Measurements from ENCODE around the gene RNF43. TPM values are rescaled to one million over a fixed set of nuclear protein-coding genes. Genes with fewer than 3 reads are reported as not detected.
A peak's percentile ranks its signal among the peaks of the same experiment; 100 is the strongest.

The RNF43 gene
- total RNA-seq, 6 experiments from 2014 or later: 1.7 to 11.5 (median 6.0) TPM

GRCh38 chr17:58416396-58416795 is 938 bp downstream of the RNF43 start:
- 24% methylated on average over 4 of the region's 4 CpGs for WGBS (ENCODE audit: insufficient coverage, low coverage, low lambda C conversion rate, missing lambda C conversion rate)
- ATAC-seq (no peak), DNase-seq (no peak)
- H3K27ac ChIP-seq: peak overlapping the region; percentile 53 to 86 (median 74)
- H3K9me3 ChIP-seq: no peaks in the 10 kb centered on the region
- intact Hi-C loops (cut with DNase I): no loop called here
- no peaks in the 10 kb centered on the region for H3K36me3 ChIP-seq
- H3K4me1 ChIP-seq: peaks cover 0 to 29% (median 7%) of the 10 kb centered on the region in 4 donors
- no peaks in the 10 kb centered on the region for H3K27me3 ChIP-seq
- peak overlapping the region; percentile 30 to 59 (median 43) for H3K4me3 ChIP-seq
- TF ChIP-seq POLR2A (IDR thresholded peaks at IDR 0.05): no peak
- TF ChIP-seq, protein P1, sequence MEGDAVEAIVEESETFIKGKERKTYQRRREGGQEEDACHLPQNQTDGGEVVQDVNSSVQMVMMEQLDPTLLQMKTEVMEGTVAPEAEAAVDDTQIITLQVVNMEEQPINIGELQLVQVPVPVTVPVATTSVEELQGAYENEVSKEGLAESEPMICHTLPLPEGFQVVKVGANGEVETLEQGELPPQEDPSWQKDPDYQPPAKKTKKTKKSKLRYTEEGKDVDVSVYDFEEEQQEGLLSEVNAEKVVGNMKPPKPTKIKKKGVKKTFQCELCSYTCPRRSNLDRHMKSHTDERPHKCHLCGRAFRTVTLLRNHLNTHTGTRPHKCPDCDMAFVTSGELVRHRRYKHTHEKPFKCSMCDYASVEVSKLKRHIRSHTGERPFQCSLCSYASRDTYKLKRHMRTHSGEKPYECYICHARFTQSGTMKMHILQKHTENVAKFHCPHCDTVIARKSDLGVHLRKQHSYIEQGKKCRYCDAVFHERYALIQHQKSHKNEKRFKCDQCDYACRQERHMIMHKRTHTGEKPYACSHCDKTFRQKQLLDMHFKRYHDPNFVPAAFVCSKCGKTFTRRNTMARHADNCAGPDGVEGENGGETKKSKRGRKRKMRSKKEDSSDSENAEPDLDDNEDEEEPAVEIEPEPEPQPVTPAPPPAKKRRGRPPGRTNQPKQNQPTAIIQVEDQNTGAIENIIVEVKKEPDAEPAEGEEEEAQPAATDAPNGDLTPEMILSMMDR (IDR thresholded peaks at IDR 0.05): no peak

- Histone ChIP-seq H3K4me3 (peak overlapping the region in 2 of 3 donors; percentile 43 to 59), H3K4me1 (peaks cover 0 to 32% (median 7%) of the 10 kb centered on the region in 4 donors), H3K36me3 (no peaks in the 10 kb centered on the region), H3K9me3 (no peaks in the 10 kb centered on the region), H3K27me3 (no peaks in the 10 kb centered on the region), H3K27ac (peak overlapping the region in 1 of 3 donors; percentile 86)
- peak; percentile 51 to 72 (median 70) for ATAC-seq
- 28% methylated on average over 6 of the region's 6 CpGs for WGBS (ENCODE audit: insufficient coverage, low coverage, low lambda C conversion rate, missing lambda C conversion rate)
- intact Hi-C loops (cut with DNase I): no loop called here
- no peak for TF ChIP-seq POLR2A (IDR thresholded peaks at IDR 0.05)
- TF ChIP-seq, protein P1 (IDR thresholded peaks at IDR 0.05): peak in 2 of 4 donors; percentile 14 to 30
- peak; percentile 68 to 83 (median 77) for DNase-seq
These were observed 1.8 kb downstream of the RNF43 start for GRCh38 chr17:58415371-58416055.

DNA sequence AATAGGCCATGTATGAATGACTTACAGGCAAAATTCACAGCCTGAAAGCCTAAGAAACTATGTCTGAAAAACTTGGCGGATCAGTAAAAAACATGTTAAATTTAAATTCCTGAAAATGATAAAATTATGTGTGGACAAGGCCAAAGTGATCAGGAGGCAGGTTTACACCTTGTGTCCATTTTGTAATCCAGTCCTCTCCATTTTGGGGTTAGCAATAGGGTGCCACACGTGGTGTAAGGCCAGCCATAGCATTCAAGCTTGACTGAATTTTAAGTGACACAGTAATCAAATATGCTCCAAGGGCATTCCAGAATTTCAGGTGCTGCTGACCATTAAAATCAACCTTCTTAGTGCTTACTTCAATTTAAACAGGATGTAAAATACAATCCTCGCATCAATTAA is 2.7 kb downstream of the RNF43 start:
- WGBS (ENCODE audit: insufficient coverage, low coverage, low lambda C conversion rate, missing lambda C conversion rate): 63% methylated on average over 3 of the region's 3 CpGs
- peak overlapping the region in 1 of 3 donors; percentile 86 for H3K27ac ChIP-seq
- no peak for TF ChIP-seq POLR2A (IDR thresholded peaks at IDR 0.05)
- TF ChIP-seq, protein P1 (IDR thresholded peaks at IDR 0.05): no peak
- H3K36me3 ChIP-seq: no peaks in the 10 kb centered on the region
- H3K9me3 ChIP-seq: no peaks in the 10 kb centered on the region
- ATAC-seq (no peak), DNase-seq (no peak)
- H3K4me1 ChIP-seq: peaks cover 0 to 32% (median 7%) of the 10 kb centered on the region in 4 donors
- intact Hi-C loops (cut with DNase I): no loop called here
- no peaks in the 10 kb centered on the region for H3K27me3 ChIP-seq
- peak overlapping the region in 2 of 3 donors; percentile 43 to 59 for H3K4me3 ChIP-seq

DNA sequence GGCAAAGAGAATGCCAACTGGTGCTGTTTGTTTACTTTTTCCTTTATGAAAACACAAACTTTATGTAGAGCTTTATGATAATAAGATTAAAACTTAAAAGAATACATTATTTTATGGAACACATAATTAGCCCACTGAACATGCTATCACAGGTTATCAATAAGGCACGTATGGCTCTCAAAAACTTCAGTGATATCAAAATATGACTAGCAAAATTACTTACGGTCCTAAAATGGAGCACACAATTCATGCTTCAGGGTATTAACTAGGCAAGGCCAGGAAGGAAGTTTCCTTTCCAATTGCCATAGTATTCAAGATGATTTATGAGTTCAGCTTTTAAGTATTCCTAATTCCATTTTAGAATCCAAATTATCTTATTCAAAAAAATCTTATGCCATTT is 3.6 kb downstream of the RNF43 start:
- Histone ChIP-seq H3K4me1 (peaks cover 0 to 32% (median 7%) of the 10 kb centered on the region in 4 donors), H3K4me3 (peak overlapping the region in 1 of 3 donors; percentile 59), H3K27me3 (no peaks in the 10 kb centered on the region), H3K9me3 (no peaks in the 10 kb centered on the region), H3K36me3 (no peaks in the 10 kb centered on the region), H3K27ac (peak overlapping the region in 1 of 3 donors; percentile 4)
- 26% methylated on average over 2 of the region's 2 CpGs for WGBS (ENCODE audit: insufficient coverage, low coverage, low lambda C conversion rate, missing lambda C conversion rate)
- TF ChIP-seq, protein P1 (IDR thresholded peaks at IDR 0.05): no peak
- TF ChIP-seq POLR2A (IDR thresholded peaks at IDR 0.05): no peak
- intact Hi-C loops (cut with DNase I): no loop called here
- no peak for DNase-seq
- ATAC-seq: no peak

All from right lobe of liver (tissue), 6 donors.